ENCODE data around the gene STRADA.

Gene STRADA

DNA sequence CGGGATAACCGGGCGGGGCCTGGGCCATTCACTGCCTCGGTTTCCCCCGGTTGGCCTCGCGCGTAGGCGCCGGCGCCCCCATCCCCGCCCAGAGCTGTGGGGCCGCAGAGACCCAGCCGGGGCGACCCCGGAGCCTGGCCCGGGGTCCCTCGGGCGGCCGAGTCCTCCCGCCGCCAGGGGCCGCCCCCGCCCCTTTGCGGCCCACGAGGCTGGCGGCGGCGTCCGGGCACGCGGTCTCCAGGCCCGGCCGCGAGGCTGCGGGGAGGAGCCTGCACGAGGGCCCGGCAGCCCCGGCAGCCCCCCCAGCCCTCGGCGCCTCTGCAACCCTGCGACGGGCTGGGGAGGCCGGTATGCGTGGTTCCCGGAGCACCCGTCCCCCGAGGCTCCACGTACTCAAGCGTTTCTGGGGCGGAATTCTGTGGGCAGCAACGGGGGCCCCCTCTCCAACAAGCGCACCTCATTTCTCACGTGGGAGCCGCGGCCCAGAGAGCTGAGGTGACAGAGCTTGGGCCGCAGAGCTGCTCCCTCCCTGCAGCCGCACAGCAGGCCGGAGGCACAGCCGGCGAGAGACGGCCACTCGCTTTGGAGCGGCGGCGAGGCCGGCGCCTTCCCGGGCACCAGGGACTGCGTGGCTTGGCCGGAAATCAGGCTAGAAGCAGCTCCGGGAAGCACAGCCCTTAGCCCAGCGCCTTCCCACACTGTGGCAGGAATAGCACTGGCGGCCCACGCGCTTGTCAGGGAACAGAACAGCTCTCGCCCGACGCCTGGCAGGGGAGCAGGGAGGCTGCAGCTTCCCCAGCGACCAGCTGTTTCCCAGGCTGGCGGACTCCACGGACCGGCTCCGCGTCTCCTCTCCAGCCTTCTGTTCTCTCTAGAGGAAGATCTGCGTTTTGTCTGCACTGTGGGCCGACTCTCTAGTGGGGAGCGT is 40.8 kb downstream of the STRADA start:
- peak; percentile 47 for DNase-seq

- DNase-seq, result peak; percentile 83
Observed at GRCh38 chr17:63699638-63700527, 41.7 kb downstream of the STRADA start, which contains the start of gene LIMD2. LIMD2 (minus strand) TSS chr17:63700125; CDS start chr17:63699298, 827 bp downstream.

DNA sequence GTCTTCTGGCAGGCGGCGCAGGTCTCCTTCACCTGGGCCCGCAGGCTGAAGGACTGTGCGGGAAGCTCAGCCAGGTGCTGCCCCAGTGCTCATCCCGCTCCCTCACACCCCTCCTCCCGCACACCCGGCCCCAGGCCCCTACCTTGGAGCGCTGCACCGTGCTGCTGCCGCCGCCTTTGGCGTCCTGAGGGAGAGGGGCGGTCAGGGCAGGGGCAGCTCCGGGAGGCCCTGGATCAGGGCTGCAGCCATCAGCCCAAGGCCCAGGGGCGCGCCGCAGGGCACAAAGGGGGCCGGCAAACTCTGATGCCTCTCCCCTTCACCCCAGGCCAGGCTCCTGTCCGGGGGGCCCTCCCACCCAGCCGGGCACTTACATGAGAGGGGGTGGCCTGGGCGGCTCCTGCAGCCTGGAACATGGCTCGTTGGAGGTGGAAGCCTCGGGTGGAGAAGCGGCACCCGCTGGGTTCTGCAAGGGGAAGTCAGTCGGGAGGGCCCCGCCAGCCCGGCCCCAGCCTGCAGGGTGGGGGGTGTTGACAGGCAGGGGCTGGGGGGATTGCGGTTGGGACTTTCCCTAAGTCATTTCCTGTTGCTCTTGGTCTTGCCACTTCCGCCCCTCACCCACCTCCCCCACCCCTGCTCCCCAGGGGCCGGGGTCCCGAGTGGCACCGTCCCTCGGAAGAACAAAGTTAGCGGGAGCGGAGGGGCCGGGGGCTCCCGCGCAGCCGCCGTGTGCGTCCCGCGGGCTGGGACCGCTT is 42.5 kb downstream of the STRADA start:
- DNase-seq, result peak; percentile 77

DNA sequence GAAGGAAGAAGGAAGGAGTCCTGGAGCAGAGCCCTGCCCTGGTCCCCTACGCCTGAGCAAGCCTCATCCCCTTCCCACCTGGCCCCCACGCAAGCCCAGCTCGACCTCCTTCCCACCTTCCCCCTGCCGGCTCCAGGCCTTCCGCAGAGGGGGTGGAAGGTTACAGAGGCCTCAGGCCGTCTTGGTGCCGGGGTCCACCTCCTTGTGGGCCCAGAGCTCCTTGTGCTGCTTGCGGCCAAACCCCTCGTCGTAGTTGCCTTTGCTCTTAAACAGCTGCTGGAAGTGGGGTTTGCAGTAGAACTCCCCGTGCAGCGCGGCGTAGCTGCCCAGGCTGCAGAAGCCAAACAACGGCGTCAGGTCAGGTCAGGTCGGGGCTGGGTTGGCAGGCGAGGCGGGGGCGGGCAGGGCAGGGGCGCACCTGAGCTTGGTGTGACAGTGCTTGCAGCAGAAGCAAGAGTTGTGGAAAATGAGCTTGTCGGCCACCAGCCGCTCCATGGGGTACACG is 43.2 kb downstream of the STRADA start:
- no peak for DNase-seq

GRCh38 chr17:63697341-63698286 is 44.0 kb downstream of the STRADA start:
- peak; percentile 76 for DNase-seq

DNA sequence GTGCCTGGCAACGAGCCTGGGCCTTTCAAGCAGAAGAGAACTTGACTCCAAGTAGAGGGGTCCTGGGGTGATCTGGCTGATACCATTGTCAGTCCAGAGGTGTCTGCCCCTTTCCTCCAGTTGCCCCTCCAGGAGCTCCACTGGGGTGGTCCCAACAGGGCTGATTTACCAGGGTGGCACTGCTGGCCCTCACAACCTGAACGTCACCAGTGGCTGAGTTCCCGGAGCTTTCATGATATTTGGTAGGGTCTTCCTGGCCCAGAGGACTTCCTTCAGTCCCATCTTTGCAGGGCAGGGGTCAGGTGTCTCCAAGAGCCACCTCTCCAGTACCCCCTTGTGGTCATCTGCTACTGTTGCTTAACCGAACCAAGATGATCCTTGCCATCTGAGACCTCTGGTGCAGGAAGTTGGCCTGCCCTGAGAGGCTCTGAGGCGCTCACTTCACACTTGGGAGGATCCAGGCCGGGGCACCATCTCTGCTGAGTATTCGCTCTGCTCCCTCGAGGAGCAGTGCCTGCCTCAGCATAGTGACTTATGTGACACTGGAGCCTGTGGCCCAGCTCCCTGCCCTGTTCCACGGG is 45.1 kb downstream of the STRADA start:
- DNase-seq, result no peak

DNA sequence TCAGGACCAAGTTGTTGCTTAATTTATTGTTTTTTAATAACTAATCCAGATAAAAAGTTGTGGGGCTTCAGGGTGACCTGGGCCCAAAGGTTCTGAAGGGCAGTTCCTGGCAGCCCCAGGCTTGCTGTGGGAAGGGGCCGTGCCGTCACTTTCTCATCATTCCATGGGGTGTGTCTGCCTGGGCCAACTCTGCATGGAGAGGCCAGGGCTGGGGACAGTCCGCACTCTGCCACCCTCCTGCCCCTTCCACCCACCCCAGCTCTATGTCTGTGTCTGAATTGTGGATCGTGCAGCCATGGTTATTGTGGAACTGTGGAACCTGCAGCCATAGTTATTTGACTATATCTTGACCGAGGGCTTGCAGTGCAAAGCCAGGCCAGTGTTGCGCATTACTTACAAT is 45.7 kb downstream of the STRADA start:
- DNase-seq, result no peak

- DNase-seq, result no peak
Observed at GRCh38 chr17:63694950-63695773, 46.4 kb downstream of the STRADA start.

DNA sequence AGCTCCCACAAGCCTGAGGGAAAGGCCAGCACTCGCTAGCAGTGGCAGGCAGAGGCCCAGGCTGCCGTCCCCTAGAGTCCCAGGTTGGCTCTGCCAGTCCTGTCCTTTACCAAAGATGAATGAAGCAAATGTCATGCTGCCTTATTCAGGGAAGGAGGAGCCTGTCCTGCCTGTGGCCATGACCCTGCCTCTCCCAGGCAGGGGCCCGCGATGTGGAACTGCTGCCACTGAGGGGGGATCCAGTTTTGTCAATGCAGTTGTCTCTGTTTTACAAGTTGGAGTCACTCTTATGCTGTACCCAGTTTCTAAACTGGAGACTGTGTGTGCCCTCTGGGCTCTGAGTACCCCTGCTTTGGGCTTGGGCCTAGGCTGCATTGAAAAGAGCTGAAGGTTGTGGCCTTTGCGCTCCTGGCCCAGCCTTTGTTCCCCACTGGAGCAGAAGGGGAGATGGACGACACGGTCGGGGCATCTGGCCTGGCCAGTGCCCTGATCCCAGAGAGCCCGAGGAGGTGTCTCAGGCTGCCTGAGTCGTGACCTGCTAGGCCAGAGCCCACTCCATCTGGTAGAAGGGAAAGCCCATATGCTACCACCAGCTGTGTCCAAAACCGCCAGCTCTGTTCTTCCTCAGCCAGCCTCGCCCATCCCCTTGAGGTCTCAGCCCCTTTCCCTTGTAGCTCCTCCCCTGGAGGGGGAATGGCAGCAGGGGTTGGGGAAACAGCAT is 47.2 kb downstream of the STRADA start:
- no peak for DNase-seq

- DNase-seq, result no peak
Observed at GRCh38 chr17:63693411-63694113, 48.0 kb downstream of the STRADA start.

DNA sequence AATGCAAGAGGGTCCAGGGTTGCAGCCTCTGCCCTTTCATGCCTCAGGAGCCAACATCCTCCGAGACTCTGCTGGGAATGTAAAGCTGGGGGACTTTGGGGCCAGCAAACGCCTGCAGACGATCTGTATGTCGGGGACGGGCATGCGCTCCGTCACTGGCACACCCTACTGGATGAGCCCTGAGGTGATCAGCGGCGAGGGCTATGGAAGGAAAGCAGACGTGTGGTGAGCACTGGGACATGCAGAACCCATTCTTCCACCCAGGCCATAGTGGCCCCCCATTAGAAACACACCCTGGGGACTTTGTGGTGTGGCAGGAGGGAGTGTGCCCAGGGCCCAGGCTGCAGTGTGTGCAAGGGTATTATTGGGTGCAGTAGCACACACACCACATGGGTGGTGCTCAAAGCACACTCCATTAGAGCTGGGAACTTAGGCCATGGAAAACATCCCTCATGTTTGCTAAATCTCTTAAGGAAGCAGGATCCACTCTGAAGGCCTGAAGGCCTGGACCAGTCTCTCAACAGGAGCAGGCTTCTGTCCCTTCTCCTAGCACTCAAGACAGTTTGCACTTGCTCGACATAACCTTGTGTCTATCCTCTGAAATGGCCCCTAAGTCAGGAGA is 49.3 kb downstream of the STRADA start:
- no peak for DNase-seq

GRCh38 chr17:63689479-63689878 is 52.1 kb downstream of the STRADA start:
- DNase-seq, result no peak

- no peak for DNase-seq
Observed at GRCh38 chr17:63688396-63689020, 53.1 kb downstream of the STRADA start.

- DNase-seq, result no peak
Observed at GRCh38 chr17:63686138-63686685, 55.4 kb downstream of the STRADA start.

- no peak for DNase-seq
Observed at GRCh38 chr17:63685578-63685977, 56.0 kb downstream of the STRADA start.

- no peak for DNase-seq
Observed at GRCh38 chr17:63685041-63685440, 56.6 kb downstream of the STRADA start.

- no peak for DNase-seq
Observed at GRCh38 chr17:63682981-63683380, 58.6 kb downstream of the STRADA start.

Measured in T-helper 9 cell (primary cell).